GM23248 (cell line): ENCODE measurements around the gene APMAP. TPM values are rescaled to one million over a fixed set of nuclear protein-coding genes. Genes with fewer than 3 reads are reported as not detected.
A peak's percentile ranks its signal among the peaks of the same experiment; 100 is the strongest.

Source experiments
- DNase-seq: peaks from one replicate; pipeline ENCODE4 v3.0.0-alpha.2; 2015
- H2AFZ ChIP-seq: fragments of 200-600 bp; sonication (generic); 2 replicates; pipeline ENCODE4 v1.6.1; 2016; ENCODE audit warnings: antibody characterized with exemption
- H3F3A ChIP-seq: fragments of 200-600 bp; sonication (generic); 2 replicates; pipeline ENCODE4 v1.6.1; 2016; ENCODE audit warnings: mild to moderate bottlenecking, antibody characterized with exemption, mixed run types; ENCODE audit not compliant: insufficient read depth
- H3K27ac ChIP-seq: fragments of 200-600 bp; sonication (generic); 2 replicates; pipeline ENCODE4 v1.5.1; 2016; ENCODE audit warnings: mild to moderate bottlenecking
- H3K27me3 ChIP-seq: fragments of 200-600 bp; sonication (generic); replicated peaks from 2 replicates; pipeline ENCODE4 v1.6.1; 2016; ENCODE audit warnings: mild to moderate bottlenecking; ENCODE audit not compliant: insufficient read depth
- H3K36me3 ChIP-seq: fragments of 200-600 bp; sonication (generic); 2 replicates; pipeline ENCODE4 v1.6.1; 2016; ENCODE audit warnings: low read depth, mild to moderate bottlenecking
- H3K4me1 ChIP-seq: fragments of 200-600 bp; sonication (generic); 2 replicates; pipeline ENCODE4 v1.6.1; 2016; ENCODE audit warnings: mild to moderate bottlenecking; ENCODE audit not compliant: insufficient read depth
- H3K4me2 ChIP-seq: fragments of 200-600 bp; sonication (generic); one replicate; pipeline ENCODE4 v1.6.1; 2016; ENCODE audit warnings: mild to moderate bottlenecking; ENCODE audit not compliant: unreplicated experiment
- H3K4me3 ChIP-seq: fragments of 200-600 bp; sonication (generic); 2 replicates; pipeline ENCODE4 v1.5.1; 2016; ENCODE audit warnings: mild to moderate bottlenecking
- H3K79me2 ChIP-seq: fragments of 200-600 bp; sonication (generic); 2 replicates; pipeline ENCODE4 v1.6.1; 2016; ENCODE audit warnings: mild to moderate bottlenecking; ENCODE audit not compliant: insufficient read depth
- H3K9ac ChIP-seq: fragments of 200-600 bp; sonication (generic); 2 replicates; pipeline ENCODE4 v1.6.1; 2016; ENCODE audit warnings: mild to moderate bottlenecking
- H3K9me2 ChIP-seq: fragments of 200-600 bp; sonication (generic); 2 replicates; pipeline ENCODE4 v1.6.1; 2016; ENCODE audit warnings: mixed run types, mild to moderate bottlenecking, moderate library complexity; ENCODE audit not compliant: insufficient read depth
- H3K9me3 ChIP-seq: fragments of 200-600 bp; sonication (generic); one replicate; pipeline ENCODE4 v1.6.1; 2017; ENCODE audit warnings: low read depth
- H4K20me1 ChIP-seq: fragments of 200-600 bp; sonication (generic); 2 replicates; pipeline ENCODE4 v1.6.0; 2016; ENCODE audit not compliant: insufficient read depth
- EZH2 ChIP-seq: fragments of 200-600 bp; sonication (generic); IDR thresholded peaks from 2 replicates; pipeline ENCODE4 v1.6.1; 2018; ENCODE audit warnings: antibody characterized with exemption, mild to moderate bottlenecking; ENCODE audit not compliant: insufficient read depth, poor library complexity, severe bottlenecking
- EZH2phosphoT487 ChIP-seq: fragments of 200-600 bp; sonication (generic); IDR thresholded peaks from 2 replicates; pipeline ENCODE4 v1.6.1; 2018; ENCODE audit warnings: antibody characterized with exemption, moderate library complexity, mild to moderate bottlenecking, low read depth; ENCODE audit not compliant: insufficient read depth
- WGBS, 2 experiments: methylation state at CpG; one replicate each; pipeline ENCODE4 v1.1.6; 2015 to 2017; ENCODE audit warnings: low lambda C conversion rate in 2 of 2, low coverage in 1 of 2; ENCODE audit errors: missing lambda C conversion rate in 2 of 2; 5-methylcytosine and 5-hydroxymethylcytosine counted together
- in situ Hi-C: fragments of 300-500 bp; cut with MboI; formaldehyde crosslinking; loops from 2 replicates; pipeline ENCODE4 v1.15.0; 2020
- polyA plus RNA-seq: library from polyadenylated mRNA; unstranded; fragments of >200 nt; fragmentation: Nextera tagmentation; extraction: Ambion mirVana; gene quantifications from 2 replicates; pipeline ENCODE4 v1.2.1, GENCODE V29; 2016
- total RNA-seq: library from RNA; depleted of rRNA; stranded (reverse); fragments of >200 nt; shearing (Covaris generic); gene quantifications from 2 replicates; pipeline ENCODE4 v1.2.3, GENCODE V29; 2014

The APMAP gene
- total and polyA plus RNA-seq, 2 experiments from 2014 or later, result 109 to 123 TPM

GRCh38 chr20:24998631-24999445 lies 6.3 kb upstream of the APMAP start:
- no peaks in the 10 kb centered on the region for H3K9me2 ChIP-seq
- no peaks in the 10 kb centered on the region for H3K9me3 ChIP-seq
- peaks cover 11% of the 10 kb centered on the region for H3F3A ChIP-seq
- H2AFZ ChIP-seq, result no peak overlapping the region
- H3K4me2 ChIP-seq, result no peak overlapping the region
- H3K27ac ChIP-seq, result no peak overlapping the region
- H3K79me2 ChIP-seq, result no peaks in the 10 kb centered on the region
- peak; percentile 31 for DNase-seq
- no peaks in the 10 kb centered on the region for H4K20me1 ChIP-seq
- no peaks in the 10 kb centered on the region for H3K27me3 ChIP-seq
- no peak overlapping the region for H3K4me3 ChIP-seq
- in situ Hi-C loops, result loop anchor here (5.0 to 25.0 kb wide), 6 partner anchors 63 to 863 kb away; partner anchors contain the start of gene GINS1
- H3K9ac ChIP-seq, result no peak overlapping the region
- TF ChIP-seq EZH2phosphoT487 (no peak), EZH2 (no peak)
- WGBS, 2 experiments, result 78 to 84% methylated on average over 12 of the region's 12 CpGs
- H3K36me3 ChIP-seq, result no peaks in the 10 kb centered on the region
- peaks cover 14% of the 10 kb centered on the region for H3K4me1 ChIP-seq

- WGBS, 2 experiments, result 67 to 79% methylated on average over 3 of the region's 3 CpGs
- Histone ChIP-seq H3K4me1 (peaks cover 19% of the 10 kb centered on the region), H3K79me2 (no peaks in the 10 kb centered on the region), H3K4me2 (no peak overlapping the region), H2AFZ (no peak overlapping the region), H3K9me2 (no peaks in the 10 kb centered on the region), H4K20me1 (no peaks in the 10 kb centered on the region), H3K36me3 (no peaks in the 10 kb centered on the region), H3K9me3 (no peaks in the 10 kb centered on the region), H3F3A (peaks cover 12% of the 10 kb centered on the region), H3K9ac (no peak overlapping the region), H3K4me3 (no peak overlapping the region), H3K27ac (no peak overlapping the region), H3K27me3 (no peaks in the 10 kb centered on the region)
- in situ Hi-C loops, result loop anchor here (5.0 to 25.0 kb wide), 6 partner anchors 64 to 864 kb away; partner anchors contain the start of gene GINS1
- no peak for DNase-seq
- TF ChIP-seq EZH2, result no peak
- no peak for TF ChIP-seq EZH2phosphoT487
Measured at GRCh38 chr20:24998121-24998520, 5.6 kb upstream of the APMAP start.

GRCh38 chr20:24996449-24997377 lies 4.2 kb upstream of the APMAP start:
- TF ChIP-seq EZH2phosphoT487 (no peak), EZH2 (no peak)
- Histone ChIP-seq H3K9me3 (no peaks in the 10 kb centered on the region), H3K4me1 (peaks cover 20% of the 10 kb centered on the region), H3K36me3 (no peaks in the 10 kb centered on the region), H4K20me1 (no peaks in the 10 kb centered on the region), H3F3A (peaks cover 12% of the 10 kb centered on the region), H3K4me2 (no peak overlapping the region), H2AFZ (no peak overlapping the region), H3K27ac (no peak overlapping the region), H3K27me3 (no peaks in the 10 kb centered on the region), H3K9ac (no peak overlapping the region), H3K4me3 (no peak overlapping the region), H3K9me2 (no peaks in the 10 kb centered on the region), H3K79me2 (peaks cover 7% of the 10 kb centered on the region)
- no peak for DNase-seq
- in situ Hi-C loops, result loop anchor here (5.0 to 25.0 kb wide), 6 partner anchors 66 to 866 kb away; partner anchors contain the start of gene GINS1
- WGBS, 2 experiments, result 62 to 65% methylated on average over 9 of the region's 9 CpGs

- peak; percentile 43 for DNase-seq
- WGBS, 2 experiments, result 59 to 68% methylated on average over 9 of the region's 9 CpGs
- Histone ChIP-seq H4K20me1 (no peaks in the 10 kb centered on the region), H3K27ac (no peak overlapping the region), H3K9me2 (no peaks in the 10 kb centered on the region), H3K4me2 (no peak overlapping the region), H2AFZ (no peak overlapping the region), H3K4me1 (peaks cover 25% of the 10 kb centered on the region), H3K9ac (no peak overlapping the region), H3F3A (peaks cover 9% of the 10 kb centered on the region), H3K4me3 (no peak overlapping the region), H3K36me3 (no peaks in the 10 kb centered on the region), H3K9me3 (no peaks in the 10 kb centered on the region), H3K27me3 (no peaks in the 10 kb centered on the region), H3K79me2 (peaks cover 15% of the 10 kb centered on the region)
- TF ChIP-seq EZH2phosphoT487 (no peak), EZH2 (no peak)
- in situ Hi-C loops, result loop anchor here (5.0 to 25.0 kb wide), 6 partner anchors 66 to 866 kb away; partner anchors contain the start of gene GINS1
Measured at GRCh38 chr20:24995741-24996448, 3.3 kb upstream of the APMAP start.
